Stimulated activated CD4-positive, alpha-beta T cell treated with anti-CD3 and anti-CD28 coated beads, Interleukin-1b, Interleukin-23, amount 100 ng/mL, for 1 hour (primary cell): ENCODE results near the gene MB21D2.
"Not testable (repeated sequence)": the region's sequence is repeated elsewhere in the genome, so short reads cannot be mapped to it uniquely, and the experiment has no call there.

Experiments used
- DNase-seq, 2 donors: peaks; one replicate each; pipeline ENCODE4 v3.0.0-alpha.2; 2020; ENCODE audit warnings: low read depth in 2 of 2

The MB21D2 gene

DNA sequence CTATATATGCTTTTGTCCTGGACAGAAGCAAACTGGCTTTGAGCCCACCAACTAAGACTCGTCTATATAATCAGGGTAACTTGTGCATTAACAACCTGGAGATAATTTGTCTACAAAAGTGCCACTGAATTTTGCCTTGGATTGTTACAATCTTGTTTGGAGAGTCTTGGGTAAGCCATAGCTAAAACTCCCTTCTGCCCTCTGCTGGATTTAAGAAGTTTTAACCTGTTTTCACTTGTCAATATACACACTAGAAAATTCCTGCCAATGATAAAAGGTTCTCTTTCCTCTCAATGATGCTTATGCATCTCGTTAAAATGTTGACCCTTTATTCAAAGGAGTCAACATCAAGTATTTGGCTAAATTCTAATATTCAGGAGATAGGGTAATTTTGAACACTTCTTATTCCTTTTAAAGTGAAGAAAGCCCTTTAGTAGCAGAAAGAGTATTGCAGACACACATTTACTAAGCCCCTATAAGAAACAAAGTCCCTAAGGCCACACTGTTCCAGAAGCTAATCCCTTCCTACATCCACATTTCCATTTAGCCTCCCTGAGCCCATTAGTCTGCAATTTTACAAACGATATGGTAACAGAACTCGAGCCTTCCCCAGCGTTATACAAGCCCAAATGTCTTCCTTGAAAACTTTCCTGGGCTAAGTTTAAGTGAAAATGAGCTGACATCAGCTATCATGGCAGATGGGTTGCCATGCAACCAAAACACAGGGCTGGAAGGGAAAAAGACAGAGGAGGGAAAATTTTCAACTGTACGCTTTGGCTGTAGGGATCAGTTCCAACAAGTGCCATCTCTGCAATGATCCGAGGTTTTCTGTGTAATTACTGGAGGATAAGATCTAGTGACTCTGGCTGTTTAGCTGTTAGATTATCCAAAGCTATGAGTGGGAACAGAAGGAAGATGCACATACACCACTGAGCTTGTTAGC is 114.4 kb downstream of the MB21D2 start:
- DNase-seq = no peak

DNA sequence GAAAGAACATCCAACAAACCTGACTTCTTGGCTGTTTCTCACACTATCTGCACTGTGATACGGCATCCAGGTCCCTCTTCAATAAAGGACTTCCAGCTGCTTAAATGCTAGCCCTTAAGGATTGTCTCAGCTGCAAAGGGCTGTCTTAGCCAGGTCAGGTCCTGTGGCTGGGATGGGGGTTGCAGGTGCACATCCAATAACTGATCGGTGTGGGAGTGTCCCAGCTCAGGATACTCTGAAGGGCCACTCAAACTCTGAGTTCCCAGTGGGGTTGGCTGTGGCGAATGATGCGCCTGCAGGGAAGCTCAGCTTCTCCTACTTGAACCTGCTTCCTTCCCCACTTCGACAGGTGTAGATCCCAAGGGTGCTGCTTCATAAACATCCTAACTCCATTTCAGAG is 115.7 kb downstream of the MB21D2 start:
- DNase-seq = no peak

DNA sequence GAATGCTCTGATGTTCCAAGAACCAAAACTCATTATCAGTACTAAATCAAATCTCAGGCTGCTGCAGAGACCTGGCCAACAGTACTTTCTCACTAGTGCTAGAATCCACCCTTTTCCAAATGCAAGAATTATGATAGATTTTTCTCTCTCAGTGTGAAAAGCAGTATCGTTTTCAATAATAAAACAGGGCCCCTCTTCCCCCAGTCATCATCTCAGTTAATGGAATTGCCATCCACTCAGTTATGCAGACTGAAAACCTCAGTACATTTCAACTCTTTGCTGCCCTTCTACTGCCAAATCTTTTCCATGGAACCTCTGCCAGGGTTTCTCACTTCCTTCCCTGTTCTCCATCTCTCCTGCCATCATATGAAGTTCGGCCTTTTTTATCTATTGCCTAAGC is 117.9 kb downstream of the MB21D2 start:
- DNase-seq = no peak

DNA sequence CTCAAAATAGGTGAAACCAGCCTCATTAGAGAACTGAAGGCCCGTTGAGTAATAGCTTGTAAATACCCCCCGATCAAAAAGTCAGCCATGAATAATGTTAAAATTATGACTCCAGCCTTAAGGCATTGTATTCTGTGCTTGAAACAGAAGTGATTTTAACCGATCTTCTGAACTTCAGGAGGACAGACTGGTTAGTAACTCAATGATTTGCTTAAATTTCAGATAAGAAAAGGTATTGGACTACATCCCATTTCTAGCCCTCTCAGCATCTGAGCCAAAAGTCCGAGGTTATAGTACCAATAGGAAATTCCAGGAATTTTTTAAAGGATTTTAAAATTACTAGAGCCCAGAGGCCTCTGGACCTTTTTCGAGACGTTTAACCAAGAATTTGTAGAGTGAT is 122.6 kb downstream of the MB21D2 start:
- no peak for DNase-seq

- DNase-seq = no peak
Measured at GRCh38 chr3:192794216-192794615, 123.4 kb downstream of the MB21D2 start.

GRCh38 chr3:192788816-192789515 is 128.7 kb downstream of the MB21D2 start:
- DNase-seq = not testable (repeated sequence)

- no peak for DNase-seq
Measured at GRCh38 chr3:192778508-192778907, 139.1 kb downstream of the MB21D2 start.

DNA sequence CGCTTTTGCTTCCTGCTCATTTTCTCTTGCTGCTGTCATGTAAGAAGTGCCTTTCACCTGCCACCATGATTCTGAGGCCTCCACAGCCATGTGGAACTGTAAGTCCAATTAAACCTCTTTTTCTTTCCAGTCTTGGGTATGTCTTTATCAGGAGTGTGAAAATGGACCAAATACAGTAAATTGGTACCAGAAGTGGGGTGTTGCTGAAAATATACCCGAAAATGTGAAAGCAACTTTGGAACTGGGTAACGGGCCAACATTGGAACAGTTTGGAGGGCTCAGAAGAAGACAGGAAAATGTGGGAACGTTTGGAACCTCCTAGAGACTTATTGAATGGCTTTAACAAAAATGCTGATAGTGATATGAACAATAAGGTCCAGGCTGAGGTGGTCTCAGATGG is 143.3 kb downstream of the MB21D2 start:
- DNase-seq = not testable (repeated sequence)

DNA sequence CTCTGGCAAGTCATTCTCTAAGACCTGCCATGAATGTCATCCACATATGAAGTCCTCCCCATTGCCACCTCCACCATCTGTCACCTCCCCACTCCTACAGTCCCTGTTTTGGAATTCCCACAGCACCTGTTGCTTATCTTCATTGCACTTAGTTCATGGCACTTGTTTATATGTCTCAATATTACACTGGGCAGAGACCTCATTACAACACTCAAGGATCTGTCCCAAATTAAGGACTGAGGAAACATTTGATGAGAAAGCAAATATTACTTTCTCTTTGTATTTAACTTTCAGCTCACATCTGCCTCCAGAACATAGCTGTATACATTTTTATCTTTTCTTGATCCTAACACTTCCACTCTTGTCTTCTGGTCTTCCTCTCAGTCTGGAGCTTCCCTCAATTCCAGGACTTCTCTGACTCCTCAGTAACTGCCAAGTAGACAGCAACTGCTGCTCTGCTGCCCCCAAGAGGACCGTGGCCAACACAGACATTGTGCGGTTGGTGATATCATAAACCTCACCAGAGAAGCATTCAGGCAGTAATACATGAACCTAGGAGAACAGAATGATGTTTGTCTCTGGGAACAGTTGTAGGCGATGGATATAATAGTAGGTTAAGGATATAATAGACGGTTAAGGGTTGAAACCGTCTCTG is 145.3 kb downstream of the MB21D2 start:
- DNase-seq = no peak

- DNase-seq = no peak
Measured at GRCh38 chr3:192758654-192759053, 159.0 kb downstream of the MB21D2 start.

GRCh38 chr3:192751148-192751547 is 166.5 kb downstream of the MB21D2 start:
- no peak for DNase-seq

- DNase-seq = no peak
Measured at GRCh38 chr3:192750201-192750600, 167.5 kb downstream of the MB21D2 start.

- DNase-seq = no peak
Measured at GRCh38 chr3:192747746-192748145, 169.9 kb downstream of the MB21D2 start.

DNA sequence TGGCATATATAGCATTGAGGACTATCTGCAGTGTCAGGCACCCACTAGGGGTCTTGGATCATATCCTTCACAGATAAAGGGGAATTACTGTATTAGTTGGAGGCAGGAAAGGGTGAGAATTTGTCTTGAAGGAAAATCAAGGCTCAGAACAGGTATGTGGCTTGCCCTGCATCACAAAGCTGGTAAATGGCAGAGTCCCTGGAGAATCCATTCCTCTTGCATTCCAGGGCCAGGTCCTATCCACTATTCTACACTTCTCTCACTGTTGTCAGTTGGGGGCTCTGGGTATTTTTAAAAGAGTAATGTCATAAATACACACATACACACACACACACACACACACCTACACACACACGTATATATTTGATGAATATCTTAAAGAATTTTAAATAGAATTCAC is 170.5 kb downstream of the MB21D2 start:
- no peak for DNase-seq
